LNCAP (cell line): Measurements from ENCODE around the gene PPIH.
A peak's percentile ranks its signal among the peaks of the same experiment; 100 is the strongest.

ENCODE experiments used
- TF ChIP-seq, protein P1 (sequence below): fragments of 450-650 bp; IDR thresholded peaks from 2 replicates; pipeline ENCODE4 v1.5.1; 2017; ENCODE audit warnings: mild to moderate bottlenecking

PPIH gene

DNA sequence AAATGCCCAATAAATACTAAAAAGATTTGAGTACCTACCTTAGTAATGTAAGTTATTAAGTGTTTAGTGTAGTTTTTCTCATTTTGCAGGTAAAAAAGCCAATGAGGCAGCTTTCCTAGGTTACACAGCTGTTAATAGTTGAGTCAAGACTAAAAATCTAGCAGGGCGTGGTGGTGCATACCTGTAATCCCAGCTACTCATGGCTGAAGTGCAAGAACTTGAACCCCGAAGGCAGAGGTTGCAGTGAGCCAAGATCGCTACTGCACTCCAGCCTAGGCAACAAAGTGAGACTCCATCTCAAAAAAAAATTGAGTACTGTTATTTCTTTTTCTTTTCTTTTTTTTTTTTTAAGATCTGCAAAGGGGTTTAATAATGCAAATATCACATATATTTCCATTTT is 31.7 kb downstream of the PPIH start:
- TF ChIP-seq, protein P1, sequence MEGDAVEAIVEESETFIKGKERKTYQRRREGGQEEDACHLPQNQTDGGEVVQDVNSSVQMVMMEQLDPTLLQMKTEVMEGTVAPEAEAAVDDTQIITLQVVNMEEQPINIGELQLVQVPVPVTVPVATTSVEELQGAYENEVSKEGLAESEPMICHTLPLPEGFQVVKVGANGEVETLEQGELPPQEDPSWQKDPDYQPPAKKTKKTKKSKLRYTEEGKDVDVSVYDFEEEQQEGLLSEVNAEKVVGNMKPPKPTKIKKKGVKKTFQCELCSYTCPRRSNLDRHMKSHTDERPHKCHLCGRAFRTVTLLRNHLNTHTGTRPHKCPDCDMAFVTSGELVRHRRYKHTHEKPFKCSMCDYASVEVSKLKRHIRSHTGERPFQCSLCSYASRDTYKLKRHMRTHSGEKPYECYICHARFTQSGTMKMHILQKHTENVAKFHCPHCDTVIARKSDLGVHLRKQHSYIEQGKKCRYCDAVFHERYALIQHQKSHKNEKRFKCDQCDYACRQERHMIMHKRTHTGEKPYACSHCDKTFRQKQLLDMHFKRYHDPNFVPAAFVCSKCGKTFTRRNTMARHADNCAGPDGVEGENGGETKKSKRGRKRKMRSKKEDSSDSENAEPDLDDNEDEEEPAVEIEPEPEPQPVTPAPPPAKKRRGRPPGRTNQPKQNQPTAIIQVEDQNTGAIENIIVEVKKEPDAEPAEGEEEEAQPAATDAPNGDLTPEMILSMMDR, result no peak

DNA sequence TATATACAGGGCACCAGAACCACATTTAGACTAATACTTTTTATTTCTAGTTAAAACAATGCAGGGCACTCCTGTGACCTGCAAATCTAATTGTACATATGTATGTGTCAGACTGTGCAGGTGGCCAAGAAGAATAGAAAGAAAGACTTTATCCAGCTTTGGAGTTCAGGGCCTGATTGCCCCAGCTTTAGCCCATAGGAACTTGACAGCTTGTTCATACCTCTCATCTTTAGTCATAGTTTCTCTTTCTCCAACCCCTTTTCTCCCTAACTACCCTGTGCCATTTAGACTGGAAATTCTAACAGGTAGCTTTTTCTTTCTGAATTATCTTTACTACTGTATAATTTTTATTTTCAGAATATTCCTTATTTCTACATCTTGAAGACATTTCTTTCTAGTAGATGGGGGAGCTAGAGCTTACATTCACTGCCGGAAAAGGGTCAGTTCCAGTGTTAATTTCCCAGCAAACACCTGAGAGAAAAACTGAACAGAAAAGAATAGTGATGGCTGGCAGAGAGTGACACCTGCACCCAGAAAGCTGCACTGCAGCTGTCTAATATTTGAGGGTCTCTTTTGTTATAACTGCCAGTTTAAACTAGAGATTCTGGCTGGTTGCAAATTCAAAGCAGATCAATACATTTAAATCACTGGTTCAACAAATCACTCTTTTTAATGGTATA is 32.4 kb downstream of the PPIH start:
- TF ChIP-seq, protein P1, result 0 out of 2 replicates have a peak, but pooled peaks have one; percentile 13

DNA sequence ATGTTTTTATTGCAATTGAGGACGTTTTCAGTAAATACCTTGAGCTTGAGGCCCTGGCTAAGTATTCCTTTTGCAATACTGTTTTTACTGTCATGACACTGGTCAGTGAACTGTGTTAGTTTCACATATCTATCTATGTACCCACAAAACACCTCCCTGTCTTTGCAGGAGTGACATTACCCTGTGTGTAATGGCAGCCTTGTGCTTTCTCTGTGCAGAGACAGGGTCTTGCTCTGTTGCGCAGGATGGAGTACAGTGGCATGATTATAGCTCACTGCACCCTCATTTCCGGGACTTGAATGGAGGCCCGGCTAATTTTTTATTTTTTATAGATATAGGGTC is 32.9 kb downstream of the PPIH start:
- TF ChIP-seq, protein P1, result 0 out of 2 replicates have a peak, but pooled peaks have one; percentile 1

DNA sequence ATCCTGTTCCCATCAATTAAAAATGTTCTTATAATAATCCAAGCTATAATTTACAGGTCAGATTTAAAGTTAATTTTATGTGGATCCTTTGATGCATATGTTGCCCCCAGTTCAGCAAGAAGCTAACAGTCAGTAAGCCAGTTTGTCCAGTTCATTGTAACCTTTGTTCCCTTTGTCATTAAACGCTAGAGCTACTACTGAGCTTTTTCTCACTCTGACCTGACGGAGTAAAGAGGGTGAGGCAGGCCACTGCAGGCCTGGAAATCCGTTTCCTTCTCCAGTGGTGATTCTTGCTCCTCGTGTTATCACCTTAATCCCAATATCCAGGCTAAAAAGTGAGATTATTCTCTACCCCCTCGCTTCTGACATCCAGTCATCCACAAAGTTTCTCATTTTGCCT is 34.2 kb downstream of the PPIH start:
- TF ChIP-seq, protein P1, result no peak

DNA sequence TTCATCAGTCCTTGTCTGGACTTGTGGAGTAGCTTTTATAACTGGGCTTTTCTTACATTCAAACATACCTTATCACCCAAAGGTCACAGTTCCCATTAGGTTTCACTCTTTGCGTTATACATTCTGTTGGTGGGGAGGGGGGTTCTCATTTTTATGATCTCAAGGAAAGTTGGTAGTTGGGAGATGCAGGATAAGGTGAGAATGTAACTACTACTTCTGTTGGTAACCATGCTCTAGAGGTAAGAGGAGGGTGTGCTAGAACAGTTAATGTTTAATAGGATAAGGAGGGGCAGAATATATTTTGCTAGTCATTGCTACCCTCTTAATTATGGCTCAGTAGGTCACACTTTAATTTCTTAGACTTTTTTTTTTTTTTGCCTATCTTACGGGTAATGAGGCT is 34.7 kb downstream of the PPIH start:
- TF ChIP-seq, protein P1, result no peak

DNA sequence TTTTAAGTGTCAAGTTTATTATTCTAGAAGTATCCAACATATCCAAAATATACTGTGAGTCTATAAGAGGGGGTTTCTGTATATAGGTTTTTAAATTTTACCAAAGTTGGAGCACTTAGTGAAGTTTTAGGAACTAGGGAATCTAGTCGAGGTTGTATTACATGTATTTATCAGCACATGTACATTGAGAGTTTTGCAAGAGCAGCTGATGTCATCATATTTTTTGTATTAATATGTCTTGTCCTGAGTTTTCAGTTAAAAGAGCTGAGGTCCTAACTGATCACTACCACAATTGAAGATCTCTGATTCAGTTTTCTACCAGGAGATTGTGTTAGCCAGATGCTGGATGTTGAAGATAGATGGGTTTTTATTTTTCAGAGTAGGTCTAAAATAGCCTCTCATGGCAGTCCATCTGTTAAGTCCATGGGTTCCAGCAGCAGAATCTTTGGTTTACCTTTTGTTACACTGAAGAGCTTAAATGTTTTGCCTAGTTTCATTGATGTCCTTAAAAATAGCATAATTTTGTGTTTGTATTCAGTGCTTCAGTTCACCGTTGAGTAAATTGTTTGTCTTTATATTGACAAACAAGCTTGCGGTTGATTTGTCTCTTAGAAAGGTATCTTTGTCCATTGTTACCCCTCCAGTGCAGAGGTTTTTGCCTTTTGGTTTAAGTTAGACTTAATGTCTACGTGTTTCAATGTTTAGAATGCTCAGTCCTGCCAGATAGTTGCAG is 40.0 kb downstream of the PPIH start:
- TF ChIP-seq, protein P1, result no peak

DNA sequence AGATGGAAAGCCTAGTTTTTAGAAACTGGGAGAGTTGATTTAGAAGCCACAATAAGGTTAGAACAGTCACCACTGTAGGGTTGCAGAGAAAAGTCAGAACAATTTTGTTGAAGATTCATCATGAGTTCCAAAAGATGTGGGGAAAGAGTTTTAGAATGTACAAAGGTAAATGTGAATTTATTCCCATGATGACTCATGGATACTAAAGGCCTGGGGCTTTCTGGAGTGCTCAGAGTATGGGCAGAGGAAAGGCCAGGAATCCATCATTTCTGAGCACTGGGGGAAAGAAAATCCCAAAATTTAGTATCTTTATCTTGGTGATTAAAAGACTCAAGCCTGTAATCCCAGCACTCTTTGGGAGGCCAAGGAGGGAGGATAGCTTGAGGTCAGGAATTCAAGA is 41.8 kb downstream of the PPIH start:
- TF ChIP-seq, protein P1, result no peak
